K562 (cell line): ENCODE results near the gene KCND3. TPM values are rescaled to one million over a fixed set of nuclear protein-coding genes. Genes with fewer than 3 reads are reported as not detected.

Source experiments
- ATAC-seq: fragments of 200-7000 bp; cut with Tn5 transposase; 3 replicates; pipeline ENCODE4 v1.9.1; 2020; ENCODE audit warnings: moderate library complexity
- BruUV-seq: library from RNA; stranded (reverse); fragments of 400-500 nt; replicated peaks from 2 replicates; lab custom pipeline; 2021; lab: Mats Ljungman, UMichigan
- CTCF ChIA-PET: fragments of 300-600 bp; formaldehyde crosslinking; extraction: SDS; loops from one replicate; lab custom pipeline; 2021; ENCODE audit warnings: low intra/inter-chr PET ratio; lab: Yijun Ruan, JAX
- POLR2A ChIA-PET: fragments of 300-600, 350-650 bp; sonication (Branson Sonifier 250); formaldehyde crosslinking; extraction: SDS; loops from one replicate; lab custom pipeline; 2021; ENCODE audit warnings: antibody characterized with exemption, inconsistent platforms; lab: Yijun Ruan, JAX
- DNase-seq, 4 experiments: peaks; one replicate each; pipeline versions ENCODE4 v3.0.0 to v3.0.0-alpha.2; 2011 to 2018; ENCODE audit warnings: low spot score in 3 of 4, mixed read lengths in 3 of 4; ENCODE audit errors: extremely low read depth in 1 of 4
- FAIRE-seq: peaks from 2 replicates; lab custom pipeline; 2011; peaks lifted over from hg19 to GRCh38; lab: Jason Lieb, UNC
- H2AFZ ChIP-seq: 2 replicates; pipeline ENCODE4 v1.6.0; 2011; ENCODE audit warnings: low read depth, low read length, control low read depth, inconsistent platforms
- H3K27ac ChIP-seq: fragments of 200-600 bp; 3 replicates; pipeline ENCODE4 v1.8.0; 2011; ENCODE audit warnings: low read depth, mild to moderate bottlenecking, control low read depth, inconsistent platforms, low read length, moderate library complexity, mixed read lengths; ENCODE audit errors: extremely low read depth
- H3K27me3 ChIP-seq, 2 experiments: fragments of 300-600 bp in 1 of 2; 2 replicates in 1 of 2; 3 replicates in 1 of 2; pipeline versions ENCODE4 v1.6.0 to v1.8.0; 2011; ENCODE audit warnings: inconsistent platforms in 2 of 2, low read length in 2 of 2, mild to moderate bottlenecking in 1 of 2, mixed read lengths in 1 of 2, moderate library complexity in 1 of 2; ENCODE audit not compliant: control insufficient read depth in 2 of 2, insufficient read depth in 2 of 2
- H3K36me3 ChIP-seq: fragments of 300-600 bp; 3 replicates; pipeline ENCODE4 v1.8.0; 2011; ENCODE audit warnings: mild to moderate bottlenecking, low read length, inconsistent platforms; ENCODE audit not compliant: control insufficient read depth, insufficient read depth
- H3K4me1 ChIP-seq, 2 experiments: fragments of 200-600 bp in 1 of 2; replicated peaks in 1 of 2; 2 replicates in 1 of 2; 3 replicates in 1 of 2; pipeline versions ENCODE4 v1.5.1 to v1.8.0; 2011; ENCODE audit warnings: inconsistent platforms in 2 of 2, low read length in 2 of 2, mild to moderate bottlenecking in 1 of 2, mixed read lengths in 1 of 2, moderate library complexity in 1 of 2; ENCODE audit not compliant: control insufficient read depth in 2 of 2, insufficient read depth in 2 of 2
- H3K4me2 ChIP-seq: 2 replicates; pipeline ENCODE4 v1.6.1; 2011; ENCODE audit warnings: low read length, control low read depth, inconsistent platforms, mixed read lengths; ENCODE audit not compliant: insufficient read depth
- H3K4me3 ChIP-seq: fragments of 200-600 bp; sonication (generic), shearing (Covaris generic); 2 replicates; pipeline ENCODE4 v1.5.1; 2016; ENCODE audit warnings: control low read depth, inconsistent platforms
- H3K79me2 ChIP-seq: fragments of 200-600 bp; 3 replicates; pipeline ENCODE4 v1.8.0; 2011; ENCODE audit warnings: low read length, inconsistent platforms; ENCODE audit not compliant: control insufficient read depth, insufficient read depth
- H3K9ac ChIP-seq, 2 experiments: 2 replicates each; pipeline versions ENCODE4 v1.6.0 to v1.6.1; 2011; ENCODE audit warnings: low read depth in 2 of 2, low read length in 2 of 2, control low read depth in 1 of 2, inconsistent platforms in 1 of 2, mild to moderate bottlenecking in 1 of 2, mixed read lengths in 1 of 2; ENCODE audit not compliant: insufficient read depth in 1 of 2
- H3K9me1 ChIP-seq: one replicate; pipeline ENCODE4 v1.6.0; 2011; ENCODE audit warnings: inconsistent platforms, mild to moderate bottlenecking, low read length, moderate library complexity; ENCODE audit not compliant: control insufficient read depth, insufficient read depth
- H3K9me3 ChIP-seq: replicated peaks from 2 replicates; pipeline ENCODE4 v1.5.1; 2011; ENCODE audit warnings: low read depth, low read length, inconsistent platforms; ENCODE audit not compliant: control insufficient read depth, insufficient read depth
- H4K20me1 ChIP-seq: replicated peaks from 2 replicates; pipeline ENCODE4 v1.6.1; 2011; ENCODE audit warnings: low read length, inconsistent platforms, mixed read lengths; ENCODE audit not compliant: control insufficient read depth, insufficient read depth
- CXXC5 ChIP-seq: fragments of 250-450 bp; sonication (Bioruptor Pico); IDR thresholded peaks from 2 replicates; pipeline ENCODE4 v1.8.0; 2022; ENCODE audit warnings: inconsistent platforms, mild to moderate bottlenecking, moderate library complexity
- DPF2 ChIP-seq: fragments of 450-650 bp; IDR thresholded peaks from 2 replicates; pipeline ENCODE4 v1.6.1; 2016
- ETV1 ChIP-seq: fragments of 450-650 bp; conservative IDR thresholded peaks from 2 replicates; pipeline ENCODE4 v1.6.1; 2016; ENCODE audit warnings: missing genetic modification characterization, control low read depth, low read depth, missing compliant biosample characterization
- GABPB2 ChIP-seq: fragments of 250-450 bp; sonication (Bioruptor Pico); conservative IDR thresholded peaks from 2 replicates; pipeline ENCODE4 v1.5.1; 2021; ENCODE audit warnings: mild to moderate bottlenecking
- GTF2F1 ChIP-seq: IDR thresholded peaks from 2 replicates; pipeline ENCODE4 v1.6.1; 2011; ENCODE audit warnings: low read depth, low read length, improper control_type of control experiment
- HNRNPUL1 ChIP-seq: fragments of 200-400 bp; formaldehyde crosslinking; IDR thresholded peaks from 2 replicates; pipeline ENCODE4 v1.6.1; 2017; ENCODE audit warnings: low read length
- MECOM ChIP-seq: fragments of 250-450 bp; sonication (Bioruptor Pico); IDR thresholded peaks from 2 replicates; pipeline ENCODE4 v1.8.0; 2022; ENCODE audit warnings: inconsistent platforms
- NFYB ChIP-seq: IDR thresholded peaks from 2 replicates; pipeline ENCODE4 v1.6.1; 2011; ENCODE audit warnings: mild to moderate bottlenecking, moderate library complexity; ENCODE audit not compliant: insufficient read length; ENCODE audit errors: extremely low read depth
- PHF8 ChIP-seq: fragments of 200-600 bp; sonication (generic); IDR thresholded peaks from 2 replicates; pipeline ENCODE4 v1.6.1; 2012; ENCODE audit warnings: mixed run types, mild to moderate bottlenecking, inconsistent platforms, low read length, moderate library complexity, borderline replicate concordance
- PRPF4 ChIP-seq: fragments of 200-400 bp; formaldehyde crosslinking; IDR thresholded peaks from one replicate; pipeline ENCODE4 v1.6.1; 2017; ENCODE audit warnings: low read length, low read depth, mild to moderate bottlenecking; ENCODE audit not compliant: insufficient read depth, poor library complexity, severe bottlenecking
- RAD21 ChIP-seq, 2 experiments: fragments of 250-450 bp in 1 of 2; fragments of 450-650 bp in 1 of 2; sonication (Bioruptor Pico) in 1 of 2; formaldehyde crosslinking in 1 of 2; IDR thresholded peaks in 1 of 2; conservative IDR thresholded peaks in 1 of 2; 2 replicates each; pipeline versions ENCODE4 v1.4.0 to v1.8.0; 2020 to 2022; ENCODE audit warnings: mild to moderate bottlenecking in 2 of 2, moderate library complexity in 1 of 2
- ZC3H4 ChIP-seq: sonication (generic); formaldehyde crosslinking; IDR thresholded peaks from 2 replicates; pipeline ENCODE4 v1.9.0; 2021; ENCODE audit warnings: missing genetic modification reagents, borderline replicate concordance
- WGBS: fragments of 100-300 bp; shearing (Covaris generic); methylation state at CpG from one replicate; pipeline ENCODE4 v1.1.6; 2016; ENCODE audit warnings: low coverage, mixed read lengths; ENCODE audit not compliant: insufficient coverage; ENCODE audit errors: missing lambda C conversion rate; 5-methylcytosine and 5-hydroxymethylcytosine counted together
- in situ Hi-C: fragments of 300-500 bp; cut with MboI; formaldehyde crosslinking; loops from 4 replicates; pipeline ENCODE4 v1.15.0; 2018; ENCODE audit warnings: inconsistent platforms, mixed read lengths
- intact Hi-C: fragments of 100-400 bp; cut with micrococcal nuclease; formaldehyde crosslinking; loops from 2 replicates; pipeline ENCODE4 v1.14.2; 2022
- polyA plus RNA-seq, 8 experiments: library from polyadenylated mRNA; depleted of rRNA in 4 of 8; stranded (reverse) in 5 of 8; unstranded in 3 of 8; fragments of >200 nt; fragmentation: Nextera tagmentation in 2 of 8; fragmentation: Illumina TruSeq in 1 of 8; extraction: Ambion mirVana in 2 of 8; extraction: Trizol in 1 of 8; gene quantifications; 2 replicates each; pipeline versions ENCODE4 v1.2.1 to v1.2.3, GENCODE V29; 2011 to 2014; ENCODE audit warnings: inconsistent platforms in 1 of 8, missing spikeins in 1 of 8
- total RNA-seq, 7 experiments: library from RNA; depleted of rRNA in 6 of 7; stranded (reverse); fragments of >200 nt in 6 of 7; fragmentation: Illumina TruSeq in 2 of 7; extraction: Trizol in 2 of 7; gene quantifications; 2 replicates each; pipeline versions ENCODE4 v1.2.1 to v1.2.3, GENCODE V29; 2011 to 2021; ENCODE audit warnings: low replicate concordance in 1 of 7
- TF ChIP-seq, protein P1 (sequence below): fragments of 450-650 bp; IDR thresholded peaks from 2 replicates; pipeline ENCODE4 v1.6.1; 2016; ENCODE audit warnings: missing biosample characterization, missing genetic modification characterization
- TF ChIP-seq, protein P2 (sequence below), 3 experiments: IDR thresholded peaks in 2 of 3; conservative IDR thresholded peaks in 1 of 3; 2 replicates each; pipeline ENCODE4 v1.5.1; 2011 to 2012; ENCODE audit warnings: low read length in 3 of 3, mild to moderate bottlenecking in 3 of 3, control low read depth in 2 of 3, improper control_type of control experiment in 1 of 3, inconsistent platforms in 1 of 3, low read depth in 1 of 3, mixed read lengths in 1 of 3, moderate library complexity in 1 of 3; ENCODE audit not compliant: insufficient read depth in 2 of 3
- TF ChIP-seq, protein P3 (sequence below), 3 experiments: fragments of 200-800 bp in 1 of 3; fragments of 250-450 bp in 1 of 3; fragments of 450-650 bp in 1 of 3; sonication (Bioruptor Pico) in 1 of 3; sonication (Bioruptor generic) in 1 of 3; formaldehyde crosslinking in 1 of 3; IDR thresholded peaks; 2 replicates each; pipeline versions ENCODE4 v1.6.1 to v1.8.0; 2016 to 2022; ENCODE audit warnings: mild to moderate bottlenecking in 2 of 3, missing genetic modification characterization in 2 of 3, missing compliant biosample characterization in 1 of 3, moderate library complexity in 1 of 3

Gene KCND3
- total and polyA plus RNA-seq, 9 of the 15 experiments (the other 6 are each of a cell fraction or from before 2014, with no cell fraction given) = not detected

- TF ChIP-seq PRPF4 (no peak), HNRNPUL1 (no peak), DPF2 (no peak)
- TF ChIP-seq, protein P1, sequence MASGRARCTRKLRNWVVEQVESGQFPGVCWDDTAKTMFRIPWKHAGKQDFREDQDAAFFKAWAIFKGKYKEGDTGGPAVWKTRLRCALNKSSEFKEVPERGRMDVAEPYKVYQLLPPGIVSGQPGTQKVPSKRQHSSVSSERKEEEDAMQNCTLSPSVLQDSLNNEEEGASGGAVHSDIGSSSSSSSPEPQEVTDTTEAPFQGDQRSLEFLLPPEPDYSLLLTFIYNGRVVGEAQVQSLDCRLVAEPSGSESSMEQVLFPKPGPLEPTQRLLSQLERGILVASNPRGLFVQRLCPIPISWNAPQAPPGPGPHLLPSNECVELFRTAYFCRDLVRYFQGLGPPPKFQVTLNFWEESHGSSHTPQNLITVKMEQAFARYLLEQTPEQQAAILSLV = no peak
Observed at GRCh38 chr1:111961016-111961415, 28.5 kb downstream of the KCND3 start (continued).

DNA sequence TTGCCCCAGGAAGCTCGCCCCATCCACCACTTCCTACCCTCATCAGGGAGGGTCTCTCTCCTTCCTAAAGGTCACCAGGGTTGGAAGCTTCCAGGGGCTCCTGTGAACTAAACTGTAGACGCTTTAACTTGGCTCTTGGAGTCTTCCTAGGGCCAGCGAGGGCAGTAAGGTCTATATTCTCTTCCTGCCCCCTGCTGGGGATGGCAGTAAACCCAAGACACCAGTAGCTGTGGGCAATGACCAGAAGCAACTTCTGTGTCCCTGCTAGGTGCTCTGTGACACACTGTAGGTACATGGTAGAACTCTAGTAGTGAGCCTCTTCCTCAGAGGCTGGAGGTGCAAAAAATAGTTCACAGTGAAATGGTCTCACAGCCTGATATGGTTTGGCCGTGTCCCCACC, 30.0 kb downstream of the KCND3 start:
- H3K9me3 ChIP-seq = no peaks in the 10 kb centered on the region
- H3K27me3 ChIP-seq = peaks cover 17 to 45% of the 10 kb centered on the region in 2 experiments; a peak in 4 of 5 replicates
- H3K4me3 ChIP-seq = no peak overlapping the region
- intact Hi-C loops (no loop called here), in situ Hi-C loops (no loop called here)
- CTCF ChIA-PET = no interaction called here
- no peak overlapping the region for H3K9ac ChIP-seq
- POLR2A ChIA-PET = interaction anchor here (0.5 to 1.1 kb wide), 3 partner anchors 12 to 18 kb away, joined by 3 to 5 read pairs (median 3); no protein-coding TSS in a partner anchor
- 0% methylated on average over 4 of the region's 4 CpGs for WGBS
- no peak overlapping the region for H2AFZ ChIP-seq
- H4K20me1 ChIP-seq = no peaks in the 10 kb centered on the region
- DNase-seq (peak in 3 of 4 experiments; percentile 17 to 25 (median 23)), FAIRE-seq (no peak), ATAC-seq (peak; percentile 76)
- H3K36me3 ChIP-seq = no peaks in the 10 kb centered on the region
- no peak overlapping the region for H3K27ac ChIP-seq
- no peaks in the 10 kb centered on the region for H3K79me2 ChIP-seq
- BruUV-seq = no TSS peak
- H3K4me1 ChIP-seq = no peaks in the 10 kb centered on the region
- no peaks in the 10 kb centered on the region for H3K9me1 ChIP-seq
- H3K4me2 ChIP-seq = no peak overlapping the region
- TF ChIP-seq ETV1 (tag) (no peak), MECOM (no peak), PHF8 (no peak), NFYB (no peak), GABPB2 (no peak), ZC3H4 (CRISPR knock-in tag) (no peak), GTF2F1 (no peak), RAD21 (CRISPR knock-in tag; conservative IDR thresholded peaks at IDR 0.05 in 1 of 2, IDR thresholded peaks at IDR 0.05 in 1 of 2) (peak; percentile 13 to 46; a peak in 2 of 4 replicates), CXXC5 (CRISPR knock-in tag) (no peak)
- TF ChIP-seq, protein P2, sequence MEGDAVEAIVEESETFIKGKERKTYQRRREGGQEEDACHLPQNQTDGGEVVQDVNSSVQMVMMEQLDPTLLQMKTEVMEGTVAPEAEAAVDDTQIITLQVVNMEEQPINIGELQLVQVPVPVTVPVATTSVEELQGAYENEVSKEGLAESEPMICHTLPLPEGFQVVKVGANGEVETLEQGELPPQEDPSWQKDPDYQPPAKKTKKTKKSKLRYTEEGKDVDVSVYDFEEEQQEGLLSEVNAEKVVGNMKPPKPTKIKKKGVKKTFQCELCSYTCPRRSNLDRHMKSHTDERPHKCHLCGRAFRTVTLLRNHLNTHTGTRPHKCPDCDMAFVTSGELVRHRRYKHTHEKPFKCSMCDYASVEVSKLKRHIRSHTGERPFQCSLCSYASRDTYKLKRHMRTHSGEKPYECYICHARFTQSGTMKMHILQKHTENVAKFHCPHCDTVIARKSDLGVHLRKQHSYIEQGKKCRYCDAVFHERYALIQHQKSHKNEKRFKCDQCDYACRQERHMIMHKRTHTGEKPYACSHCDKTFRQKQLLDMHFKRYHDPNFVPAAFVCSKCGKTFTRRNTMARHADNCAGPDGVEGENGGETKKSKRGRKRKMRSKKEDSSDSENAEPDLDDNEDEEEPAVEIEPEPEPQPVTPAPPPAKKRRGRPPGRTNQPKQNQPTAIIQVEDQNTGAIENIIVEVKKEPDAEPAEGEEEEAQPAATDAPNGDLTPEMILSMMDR (IDR thresholded peaks at IDR 0.05 in 2 of 3, conservative IDR thresholded peaks at IDR 0.05 in 1 of 3; ENCODE audit: insufficient read depth in 2 of 3, low read depth in 1 of 3, low read length in 3 of 3) = peak; percentile 19 to 47 (median 36); a peak in 3 of 6 replicates
- TF ChIP-seq, protein P3, sequence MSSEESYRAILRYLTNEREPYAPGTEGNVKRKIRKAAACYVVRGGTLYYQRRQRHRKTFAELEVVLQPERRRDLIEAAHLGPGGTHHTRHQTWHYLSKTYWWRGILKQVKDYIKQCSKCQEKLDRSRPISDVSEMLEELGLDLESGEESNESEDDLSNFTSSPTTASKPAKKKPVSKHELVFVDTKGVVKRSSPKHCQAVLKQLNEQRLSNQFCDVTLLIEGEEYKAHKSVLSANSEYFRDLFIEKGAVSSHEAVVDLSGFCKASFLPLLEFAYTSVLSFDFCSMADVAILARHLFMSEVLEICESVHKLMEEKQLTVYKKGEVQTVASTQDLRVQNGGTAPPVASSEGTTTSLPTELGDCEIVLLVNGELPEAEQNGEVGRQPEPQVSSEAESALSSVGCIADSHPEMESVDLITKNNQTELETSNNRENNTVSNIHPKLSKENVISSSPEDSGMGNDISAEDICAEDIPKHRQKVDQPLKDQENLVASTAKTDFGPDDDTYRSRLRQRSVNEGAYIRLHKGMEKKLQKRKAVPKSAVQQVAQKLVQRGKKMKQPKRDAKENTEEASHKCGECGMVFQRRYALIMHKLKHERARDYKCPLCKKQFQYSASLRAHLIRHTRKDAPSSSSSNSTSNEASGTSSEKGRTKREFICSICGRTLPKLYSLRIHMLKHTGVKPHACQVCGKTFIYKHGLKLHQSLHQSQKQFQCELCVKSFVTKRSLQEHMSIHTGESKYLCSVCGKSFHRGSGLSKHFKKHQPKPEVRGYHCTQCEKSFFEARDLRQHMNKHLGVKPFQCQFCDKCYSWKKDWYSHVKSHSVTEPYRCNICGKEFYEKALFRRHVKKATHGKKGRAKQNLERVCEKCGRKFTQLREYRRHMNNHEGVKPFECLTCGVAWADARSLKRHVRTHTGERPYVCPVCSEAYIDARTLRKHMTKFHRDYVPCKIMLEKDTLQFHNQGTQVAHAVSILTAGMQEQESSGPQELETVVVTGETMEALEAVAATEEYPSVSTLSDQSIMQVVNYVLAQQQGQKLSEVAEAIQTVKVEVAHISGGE (CRISPR knock-in tag; IDR thresholded peaks at IDR 0.05) = peak in 1 of 3 experiments; percentile 37; a peak in 1 of 6 replicates
